Fibroblast of lung (primary cell): ENCODE results near the gene VTCN1.

Source experiments
- EZH2 ChIP-seq: IDR thresholded peaks from 2 replicates; pipeline ENCODE4 v1.5.1; 2012; ENCODE audit warnings: low read length, control low read depth, mild to moderate bottlenecking; ENCODE audit errors: missing control alignments
- TF ChIP-seq, protein P1 (sequence below), 2 donors: IDR thresholded peaks in 1 of 2; conservative IDR thresholded peaks in 1 of 2; 1 replicate in 1 of 2; 2 replicates in 1 of 2; pipeline ENCODE4 v1.5.1; 2011 to 2012; ENCODE audit warnings: low read length in 2 of 2, control low read depth in 1 of 2, inconsistent platforms in 1 of 2, low read depth in 1 of 2, mild to moderate bottlenecking in 1 of 2

DNA sequence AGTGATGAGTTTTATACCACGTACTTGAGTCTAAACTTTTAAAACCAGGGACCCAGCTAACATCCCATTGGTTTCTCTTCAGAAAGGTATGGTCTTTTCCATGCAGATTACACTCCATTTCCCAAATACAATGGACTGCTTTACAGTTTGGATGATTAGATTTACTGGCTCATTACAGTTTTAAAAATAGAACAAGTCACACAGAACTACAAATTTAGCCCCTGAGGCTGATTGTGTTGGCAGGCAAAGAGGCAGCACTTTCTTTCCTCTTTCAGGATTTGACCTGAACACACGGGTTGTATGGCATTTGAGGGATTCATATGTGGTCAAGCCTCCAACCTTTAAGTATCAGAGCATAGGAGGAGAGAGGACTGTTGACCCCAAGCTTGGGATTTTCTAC lies 21.8 kb upstream of the VTCN1 start:
- TF ChIP-seq, protein P1, sequence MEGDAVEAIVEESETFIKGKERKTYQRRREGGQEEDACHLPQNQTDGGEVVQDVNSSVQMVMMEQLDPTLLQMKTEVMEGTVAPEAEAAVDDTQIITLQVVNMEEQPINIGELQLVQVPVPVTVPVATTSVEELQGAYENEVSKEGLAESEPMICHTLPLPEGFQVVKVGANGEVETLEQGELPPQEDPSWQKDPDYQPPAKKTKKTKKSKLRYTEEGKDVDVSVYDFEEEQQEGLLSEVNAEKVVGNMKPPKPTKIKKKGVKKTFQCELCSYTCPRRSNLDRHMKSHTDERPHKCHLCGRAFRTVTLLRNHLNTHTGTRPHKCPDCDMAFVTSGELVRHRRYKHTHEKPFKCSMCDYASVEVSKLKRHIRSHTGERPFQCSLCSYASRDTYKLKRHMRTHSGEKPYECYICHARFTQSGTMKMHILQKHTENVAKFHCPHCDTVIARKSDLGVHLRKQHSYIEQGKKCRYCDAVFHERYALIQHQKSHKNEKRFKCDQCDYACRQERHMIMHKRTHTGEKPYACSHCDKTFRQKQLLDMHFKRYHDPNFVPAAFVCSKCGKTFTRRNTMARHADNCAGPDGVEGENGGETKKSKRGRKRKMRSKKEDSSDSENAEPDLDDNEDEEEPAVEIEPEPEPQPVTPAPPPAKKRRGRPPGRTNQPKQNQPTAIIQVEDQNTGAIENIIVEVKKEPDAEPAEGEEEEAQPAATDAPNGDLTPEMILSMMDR (conservative IDR thresholded peaks at IDR 0.05 in 1 of 2, IDR thresholded peaks at IDR 0.05 in 1 of 2; ENCODE audit: low read depth in 1 of 2, low read length in 2 of 2) = no peak
- no peak for TF ChIP-seq EZH2
